Osteoblast (primary cell): ENCODE data around the gene SENP5. TPM values are rescaled to one million over a fixed set of nuclear protein-coding genes. Genes with fewer than 3 reads are reported as not detected.
A peak's percentile ranks its signal among the peaks of the same experiment; 100 is the strongest.

Experiments used
- DNase-seq: peaks from one replicate; pipeline ENCODE4 v3.0.0; 2011; ENCODE audit warnings: low spot score, mixed read lengths; ENCODE audit not compliant: insufficient read length; ENCODE audit errors: missing footprints
- H2AFZ ChIP-seq: 2 replicates; pipeline ENCODE4 v1.6.0; 2011; ENCODE audit warnings: mild to moderate bottlenecking, low read length
- H3K27ac ChIP-seq: 2 replicates; pipeline ENCODE4 v1.5.1; 2011; ENCODE audit warnings: mild to moderate bottlenecking, low read depth, low read length, moderate library complexity
- H3K27me3 ChIP-seq: 2 replicates; pipeline ENCODE4 v1.6.0; 2012; ENCODE audit warnings: mild to moderate bottlenecking, control low read depth, inconsistent platforms, low read length, moderate library complexity; ENCODE audit not compliant: insufficient read depth
- H3K36me3 ChIP-seq: 2 replicates; pipeline ENCODE4 v1.5.1; 2011; ENCODE audit warnings: mild to moderate bottlenecking, low read length, control low read depth, moderate library complexity; ENCODE audit not compliant: insufficient read depth
- H3K4me1 ChIP-seq: 2 replicates; pipeline ENCODE4 v1.5.1; 2011; ENCODE audit warnings: mild to moderate bottlenecking, low read length, control low read depth, moderate library complexity; ENCODE audit not compliant: insufficient read depth
- H3K4me2 ChIP-seq: 2 replicates; pipeline ENCODE4 v1.6.0; 2011; ENCODE audit warnings: mild to moderate bottlenecking, low read length; ENCODE audit not compliant: insufficient read depth
- H3K4me3 ChIP-seq: fragments of 200-600 bp; sonication (generic); 3 replicates; pipeline ENCODE4 v1.5.1; 2012; ENCODE audit warnings: mild to moderate bottlenecking, low read length, inconsistent platforms; ENCODE audit not compliant: insufficient read depth
- H3K79me2 ChIP-seq: 2 replicates; pipeline ENCODE4 v1.6.0; 2012; ENCODE audit warnings: mild to moderate bottlenecking, low read length, control low read depth, inconsistent platforms; ENCODE audit not compliant: insufficient read depth
- H3K9me3 ChIP-seq: 2 replicates; pipeline ENCODE4 v1.5.1; 2011; ENCODE audit warnings: low read depth, low read length, control low read depth
- H4K20me1 ChIP-seq: 2 replicates; pipeline ENCODE4 v1.6.0; 2012; ENCODE audit warnings: mild to moderate bottlenecking, low read length, control low read depth; ENCODE audit not compliant: insufficient read depth
- CTCF ChIP-seq: IDR thresholded peaks from 2 replicates; pipeline ENCODE4 v1.5.1; 2011; ENCODE audit warnings: mild to moderate bottlenecking, low read depth, low read length, moderate library complexity; ENCODE audit errors: extremely low read depth
- total RNA-seq: library from RNA; depleted of rRNA; stranded (reverse); fragments of >200 nt; gene quantifications from 2 replicates; pipeline ENCODE4 v1.2.3, GENCODE V29; 2012

SENP5 gene
- total RNA-seq, 1 donor: 43.4 TPM

- no peak for TF ChIP-seq CTCF
- Histone ChIP-seq H3K4me3 (no peak overlapping the region), H3K79me2 (peaks cover 6% of the 10 kb centered on the region), H3K4me1 (no peaks in the 10 kb centered on the region), H3K36me3 (peaks cover 75% of the 10 kb centered on the region), H3K27me3 (no peaks in the 10 kb centered on the region), H4K20me1 (no peaks in the 10 kb centered on the region), H2AFZ (no peak overlapping the region), H3K27ac (no peak overlapping the region), H3K4me2 (no peak overlapping the region), H3K9me3 (no peaks in the 10 kb centered on the region)
- peak; percentile 27 for DNase-seq
Observed at GRCh38 chr3:196932600-196932999, 64.9 kb downstream of the SENP5 start.

- Histone ChIP-seq H2AFZ (no peak overlapping the region), H3K79me2 (peaks cover 37% of the 10 kb centered on the region), H3K36me3 (peaks cover 71% of the 10 kb centered on the region), H4K20me1 (peaks cover 5% of the 10 kb centered on the region), H3K4me1 (peaks cover 10% of the 10 kb centered on the region), H3K4me2 (no peak overlapping the region), H3K27ac (no peak overlapping the region), H3K4me3 (no peak overlapping the region), H3K9me3 (no peaks in the 10 kb centered on the region), H3K27me3 (no peaks in the 10 kb centered on the region)
- TF ChIP-seq CTCF: no peak
- no peak for DNase-seq
Observed at GRCh38 chr3:196936288-196936687, 68.6 kb downstream of the SENP5 start.

- Histone ChIP-seq H3K36me3 (peaks cover 59% of the 10 kb centered on the region), H3K27ac (peak overlapping the region; percentile 11), H3K79me2 (peaks cover 47% of the 10 kb centered on the region), H2AFZ (no peak overlapping the region), H3K4me3 (no peak overlapping the region), H3K4me2 (no peak overlapping the region), H3K4me1 (peaks cover 11% of the 10 kb centered on the region), H3K27me3 (no peaks in the 10 kb centered on the region), H4K20me1 (peaks cover 5% of the 10 kb centered on the region), H3K9me3 (no peaks in the 10 kb centered on the region)
- no peak for TF ChIP-seq CTCF
- peak; percentile 52 for DNase-seq
Observed at GRCh38 chr3:196938124-196938523, 70.4 kb downstream of the SENP5 start.

GRCh38 chr3:196938576-196938975 lies 70.9 kb downstream of the SENP5 start:
- H2AFZ ChIP-seq: no peak overlapping the region
- H3K4me1 ChIP-seq: peaks cover 15% of the 10 kb centered on the region
- no peaks in the 10 kb centered on the region for H3K27me3 ChIP-seq
- H3K9me3 ChIP-seq: no peaks in the 10 kb centered on the region
- no peak overlapping the region for H3K27ac ChIP-seq
- peaks cover 59% of the 10 kb centered on the region for H3K36me3 ChIP-seq
- no peak for DNase-seq
- no peak overlapping the region for H3K4me2 ChIP-seq
- peaks cover 5% of the 10 kb centered on the region for H4K20me1 ChIP-seq
- no peak overlapping the region for H3K4me3 ChIP-seq
- no peak for TF ChIP-seq CTCF
- peaks cover 51% of the 10 kb centered on the region for H3K79me2 ChIP-seq
